ENCODE data around the gene RTP5. TPM values are rescaled to one million over a fixed set of nuclear protein-coding genes. Genes with fewer than 3 reads are reported as not detected.

The RTP5 gene
- polyA plus RNA-seq, 1 of the 3 experiments (the other 2 are of a cell fraction): not detected

DNA sequence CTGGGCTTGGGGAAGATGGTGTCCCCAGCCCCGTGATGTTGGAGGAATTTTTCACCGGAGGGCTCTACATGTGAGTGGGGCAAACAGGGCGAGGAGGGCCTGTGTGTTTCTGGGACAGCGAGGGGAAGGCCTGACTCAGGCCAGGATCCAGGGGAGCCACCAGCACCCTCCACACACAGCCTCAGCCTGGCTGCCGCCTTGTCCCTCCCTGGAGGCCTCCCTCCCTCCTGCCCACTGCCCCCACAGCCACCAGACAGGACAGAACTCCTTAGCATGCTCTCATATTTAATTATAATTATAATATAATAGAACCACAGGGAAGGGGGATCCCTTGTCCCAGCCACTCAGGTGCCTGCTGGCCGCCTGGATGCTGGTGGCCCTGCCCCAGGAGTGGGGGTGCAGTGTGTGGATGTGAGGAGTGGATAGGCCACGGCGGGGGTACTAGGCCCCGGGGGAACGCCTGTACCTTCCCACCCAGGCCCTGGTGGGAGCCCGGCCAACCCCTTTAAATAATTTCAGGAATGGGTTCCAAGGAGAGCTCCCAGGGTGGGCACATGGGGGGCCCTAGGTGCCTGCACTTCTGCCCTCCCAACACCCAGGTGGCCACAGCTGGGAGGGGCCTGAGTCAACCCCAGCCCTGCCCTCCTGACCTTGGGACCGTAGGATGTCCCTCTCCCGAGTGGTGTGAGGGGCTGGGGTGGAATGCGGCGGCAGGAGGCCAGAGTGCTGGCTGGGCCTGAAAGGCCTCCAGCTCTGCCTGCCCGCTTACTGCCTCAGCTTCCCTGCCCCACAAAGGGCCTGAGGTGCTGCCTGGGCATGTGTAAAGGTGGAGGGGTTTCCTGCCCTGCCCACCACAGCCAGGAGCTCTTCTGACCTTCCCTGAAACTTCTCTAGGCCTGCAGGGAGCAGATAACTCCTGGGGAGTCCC is 19.6 kb upstream of the RTP5 start (continued):
- TF ChIP-seq YY1 (IDR thresholded peaks at IDR 0.05; ENCODE audit: low read depth) (no peak), SIN3A (IDR thresholded peaks at IDR 0.05; ENCODE audit: borderline replicate concordance, low read depth, low read length) (no peak), TEAD4 (IDR thresholded peaks at IDR 0.05; ENCODE audit: borderline replicate concordance, insufficient read depth) (no peak), FOSL2 (IDR thresholded peaks at IDR 0.05; ENCODE audit: borderline replicate concordance, low read depth) (no peak), MXI1 (IDR thresholded peaks at IDR 0.05; ENCODE audit: low read depth, low read length) (no peak), GATA2 (CRISPR knock-in tag; IDR thresholded peaks at IDR 0.05) (no peak), MEF2A (IDR thresholded peaks at IDR 0.05; ENCODE audit: borderline replicate concordance, low read depth) (no peak)

DNA sequence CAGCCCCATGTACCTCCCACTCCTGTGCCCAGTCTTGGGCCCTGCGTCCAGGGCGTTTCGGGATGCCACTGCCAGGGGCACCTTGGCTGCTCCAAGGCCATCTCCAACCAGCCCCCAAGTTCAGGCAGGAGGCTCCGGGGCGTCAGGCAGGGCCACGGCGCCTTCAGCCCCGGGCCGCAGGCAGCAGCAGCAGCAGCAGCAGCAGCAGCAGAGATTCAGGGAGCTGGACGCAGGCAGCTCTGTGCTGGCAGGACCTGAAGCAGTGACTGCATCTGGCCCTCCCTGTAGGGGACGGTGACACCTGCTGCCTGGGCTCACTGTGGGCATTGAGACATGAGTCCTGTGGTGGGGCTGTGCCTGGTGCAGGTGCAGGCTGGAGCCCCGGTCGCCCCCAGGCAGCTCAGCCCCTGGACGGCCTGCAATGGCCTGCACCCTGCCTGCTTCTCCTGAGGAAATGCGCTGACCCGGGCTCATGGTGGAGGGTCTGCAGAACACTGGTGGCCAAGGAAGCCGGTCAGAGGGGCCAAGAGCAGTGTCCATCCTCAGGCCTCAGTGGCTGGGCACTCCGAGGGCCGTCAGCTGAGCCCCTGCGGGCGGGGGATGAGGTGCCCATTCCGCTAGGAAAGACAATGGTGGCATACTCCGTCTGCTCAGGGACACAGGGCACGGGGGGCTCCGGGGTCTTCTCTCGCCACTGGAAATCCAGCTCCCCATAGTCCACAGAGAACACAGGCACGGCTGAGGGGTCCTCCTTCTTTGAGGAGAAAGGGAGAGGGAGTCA is 18.8 kb upstream of the RTP5 start:
- 64% methylated on average over 7 of the region's 27 CpGs for WGBS (ENCODE audit: low lambda C conversion rate)
- Histone ChIP-seq H3K36me3 (replicated peaks in 1 of 2; ENCODE audit: control insufficient read depth in 1 of 2, insufficient read depth in 2 of 2, low read length in 1 of 2) (no peaks in the 10 kb centered on the region), H3K4me1 (ENCODE audit: control insufficient read depth in 1 of 2, insufficient read depth in 2 of 2, low read depth in 1 of 2, low read length in 1 of 2) (peaks cover 12 to 32% of the 10 kb centered on the region in 2 experiments; a peak in 3 of 4 replicates), H3K4me3 (ENCODE audit: low read depth in 2 of 2, low read length in 1 of 2) (no peak overlapping the region), H4K20me1 (ENCODE audit: insufficient read depth) (no peaks in the 10 kb centered on the region), H3F3A (replicated peaks; ENCODE audit: insufficient read depth) (no peaks in the 10 kb centered on the region), H3K9me2 (no peaks in the 10 kb centered on the region), H3K27ac (ENCODE audit: low read depth in 2 of 2, low read length in 1 of 2) (no peak overlapping the region), H3K9ac (no peak overlapping the region), H3K4me2 (no peak overlapping the region), H2AFZ (ENCODE audit: low read depth) (no peak overlapping the region), H3K79me2 (ENCODE audit: insufficient read depth) (no peaks in the 10 kb centered on the region), H3K9me3 (no peaks in the 10 kb centered on the region), H3K27me3 (ENCODE audit: insufficient read depth) (no peaks in the 10 kb centered on the region)
- ChIA-PET POLR2A (interaction anchor here (0.6 to 1.2 kb wide), 3 partner anchors 9 to 149 kb away, joined by 3 to 4 read pairs (median 4); partner anchors contain the start of gene ING5), CTCF (interaction anchor here (0.6 to 1.9 kb wide), 10 partner anchors 10 to 185 kb away, joined by 3 to 9 read pairs (median 4); partner anchors contain the start of genes D2HGDH and ING5)
- DNase-seq: peak; percentile 54
- TF ChIP-seq SMC3 (IDR thresholded peaks at IDR 0.05; ENCODE audit: low read depth, low read length) (peak; percentile 8; the same call in 1 of the 2 replicates), TCF12 (IDR thresholded peaks at IDR 0.05) (no peak), RAD21 (IDR thresholded peaks at IDR 0.05; ENCODE audit: low read length) (peak; percentile 45)
- TF ChIP-seq, protein P1, sequence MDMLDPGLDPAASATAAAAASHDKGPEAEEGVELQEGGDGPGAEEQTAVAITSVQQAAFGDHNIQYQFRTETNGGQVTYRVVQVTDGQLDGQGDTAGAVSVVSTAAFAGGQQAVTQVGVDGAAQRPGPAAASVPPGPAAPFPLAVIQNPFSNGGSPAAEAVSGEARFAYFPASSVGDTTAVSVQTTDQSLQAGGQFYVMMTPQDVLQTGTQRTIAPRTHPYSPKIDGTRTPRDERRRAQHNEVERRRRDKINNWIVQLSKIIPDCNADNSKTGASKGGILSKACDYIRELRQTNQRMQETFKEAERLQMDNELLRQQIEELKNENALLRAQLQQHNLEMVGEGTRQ (IDR thresholded peaks at IDR 0.05; ENCODE audit: borderline replicate concordance, low read depth, low read length): no peak
